Epidermal melanocyte (primary cell): ENCODE data around the gene WBP2NL.
A peak's percentile ranks its signal among the peaks of the same experiment; 100 is the strongest.

Experiments
- DNase-seq: peaks from one replicate; pipeline ENCODE4 v3.0.0; 2011; ENCODE audit warnings: low spot score; ENCODE audit not compliant: insufficient read length

WBP2NL gene

GRCh38 chr22:41976961-41977566 is 21.5 kb upstream of the WBP2NL start:
- no peak for DNase-seq

DNA sequence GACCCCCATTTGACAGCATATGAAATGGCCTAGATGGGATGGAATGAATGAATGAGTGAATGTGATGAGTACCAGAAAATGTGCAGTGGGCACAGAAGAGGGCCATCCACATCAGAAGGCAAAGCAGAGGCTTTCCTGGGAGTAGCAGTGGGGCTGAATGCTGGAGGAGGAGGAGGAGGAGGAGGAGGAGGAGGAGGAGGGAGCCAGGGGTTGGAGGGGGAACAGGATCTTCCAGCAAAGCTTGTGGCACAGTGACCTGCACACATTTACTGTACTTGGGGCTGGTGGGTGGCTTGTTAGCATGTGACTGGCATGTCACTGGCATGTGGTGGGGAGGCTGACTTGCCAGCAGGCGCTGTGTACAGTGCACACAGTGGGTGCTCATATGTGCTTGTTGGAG is 19.9 kb upstream of the WBP2NL start:
- no peak for DNase-seq

DNA sequence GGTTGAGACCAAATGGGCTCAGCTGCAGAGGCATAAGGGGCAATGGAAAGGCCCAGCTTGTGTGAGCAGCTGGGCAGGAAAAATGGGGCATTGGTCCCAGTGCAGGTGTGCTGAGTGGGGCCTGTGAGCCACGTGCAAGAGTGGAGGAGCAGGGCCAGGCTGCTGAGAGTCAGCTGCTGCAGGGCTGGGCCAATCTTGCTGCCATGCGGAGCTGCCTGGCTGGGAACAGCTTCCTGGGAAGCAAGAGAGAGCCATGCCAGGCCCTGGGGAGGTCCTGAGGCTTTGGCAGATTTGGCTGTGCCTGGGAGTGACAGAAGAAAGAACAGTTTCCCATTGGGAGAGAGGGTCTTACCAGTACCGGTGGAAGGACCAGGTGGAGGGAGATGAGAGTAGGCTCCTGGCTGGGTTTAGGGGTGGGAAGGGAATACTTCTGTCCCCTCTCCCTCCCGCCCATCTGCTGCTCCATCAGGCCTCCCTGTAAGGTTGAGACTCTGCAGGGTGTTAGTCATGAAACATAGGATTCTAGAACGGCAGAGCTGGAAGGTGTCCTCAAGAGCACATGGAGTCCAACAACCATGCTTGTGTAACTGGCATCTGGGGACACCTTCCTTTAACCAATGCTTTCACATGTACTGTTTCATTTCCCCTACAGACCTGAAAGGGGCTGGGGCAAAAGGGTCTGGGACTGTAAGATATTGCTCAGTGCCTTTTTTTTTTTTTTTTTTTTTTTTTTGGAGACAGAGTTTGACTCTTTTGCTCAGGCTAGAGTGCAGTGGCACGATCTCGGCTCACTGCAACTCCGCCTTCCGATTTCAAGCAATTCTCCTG is 19.0 kb upstream of the WBP2NL start:
- DNase-seq, result no peak

DNA sequence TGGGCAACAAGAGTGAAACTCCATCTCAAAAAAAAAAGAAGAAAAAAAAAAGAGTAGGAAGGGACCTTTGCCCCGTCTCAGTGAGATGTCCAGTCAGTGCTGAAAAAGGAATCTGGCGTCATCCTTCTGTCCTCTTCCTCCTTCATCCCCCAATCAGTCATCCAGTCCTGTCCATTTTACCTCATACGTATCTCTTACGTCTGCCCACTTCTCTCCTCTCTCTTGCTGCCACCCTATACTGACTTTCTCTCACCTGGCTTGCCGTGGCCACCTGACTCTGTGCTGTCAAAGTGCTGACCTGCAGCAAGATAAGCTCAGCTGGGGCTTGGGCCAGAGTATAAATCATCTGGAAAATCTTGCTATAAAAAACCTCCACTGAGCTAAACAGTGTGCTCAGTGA is 15.7 kb upstream of the WBP2NL start:
- DNase-seq, result no peak

- DNase-seq, result peak; percentile 98
Measured at GRCh38 chr22:41983513-41984405, 14.8 kb upstream of the WBP2NL start.

DNA sequence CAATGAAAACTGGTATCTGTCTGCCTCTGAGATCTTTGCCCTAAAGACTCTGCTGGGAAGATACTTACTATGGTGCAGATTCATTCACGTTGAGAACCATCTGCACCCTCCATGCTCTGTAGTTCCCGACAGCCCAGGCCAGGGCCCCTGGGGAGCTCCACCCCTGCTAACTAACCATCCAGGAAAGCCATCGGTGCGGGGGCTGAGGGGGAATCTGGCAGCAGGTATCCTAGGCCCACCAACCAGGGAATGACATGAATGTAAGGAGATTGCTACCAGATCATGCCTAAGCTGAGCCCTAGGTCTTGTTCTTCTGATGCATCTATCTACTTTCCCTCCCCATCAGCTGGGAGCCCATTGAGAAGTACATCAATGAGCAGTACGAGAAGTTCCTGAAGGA is 11.3 kb upstream of the WBP2NL start:
- DNase-seq, result no peak

DNA sequence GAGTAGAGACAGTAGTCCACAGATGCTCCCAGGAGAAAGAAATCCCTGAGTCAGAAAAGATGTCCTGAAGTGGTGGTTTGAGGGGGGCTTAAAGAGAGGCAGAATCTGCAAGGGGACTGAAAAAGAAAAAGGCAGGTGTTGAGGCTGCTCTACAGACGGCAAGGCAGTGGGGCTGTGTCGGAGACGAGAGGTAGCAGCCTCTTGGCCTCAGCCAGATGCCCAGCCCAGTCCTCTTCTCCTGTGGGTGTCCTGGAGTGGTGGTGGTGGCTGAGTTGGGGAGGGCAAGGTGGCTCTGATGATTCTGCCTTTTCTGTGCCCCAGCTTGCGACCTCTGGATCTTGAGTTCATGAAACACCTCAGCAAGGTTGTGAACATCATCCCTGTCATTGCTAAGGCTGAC is 9.3 kb upstream of the WBP2NL start:
- no peak for DNase-seq

GRCh38 chr22:41991111-41991510 is 7.5 kb upstream of the WBP2NL start:
- DNase-seq, result no peak

DNA sequence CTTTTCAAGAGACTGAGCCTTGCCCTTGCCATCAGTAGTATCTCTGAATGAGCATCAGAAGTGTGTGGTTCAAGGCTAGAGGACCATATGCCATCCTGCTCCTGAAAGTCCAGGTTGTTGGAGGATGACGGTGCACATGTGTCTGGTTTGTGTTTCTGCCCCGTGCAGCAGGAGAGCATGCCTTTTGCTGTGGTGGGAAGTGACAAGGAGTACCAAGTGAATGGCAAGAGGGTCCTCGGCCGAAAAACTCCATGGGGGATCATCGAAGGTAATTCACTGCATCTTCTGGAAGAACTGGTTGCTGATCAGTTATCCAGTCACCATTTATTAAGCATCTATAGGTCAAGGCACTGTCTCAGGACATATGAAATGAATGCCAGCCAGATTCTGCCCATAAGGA is 6.1 kb upstream of the WBP2NL start:
- no peak for DNase-seq

DNA sequence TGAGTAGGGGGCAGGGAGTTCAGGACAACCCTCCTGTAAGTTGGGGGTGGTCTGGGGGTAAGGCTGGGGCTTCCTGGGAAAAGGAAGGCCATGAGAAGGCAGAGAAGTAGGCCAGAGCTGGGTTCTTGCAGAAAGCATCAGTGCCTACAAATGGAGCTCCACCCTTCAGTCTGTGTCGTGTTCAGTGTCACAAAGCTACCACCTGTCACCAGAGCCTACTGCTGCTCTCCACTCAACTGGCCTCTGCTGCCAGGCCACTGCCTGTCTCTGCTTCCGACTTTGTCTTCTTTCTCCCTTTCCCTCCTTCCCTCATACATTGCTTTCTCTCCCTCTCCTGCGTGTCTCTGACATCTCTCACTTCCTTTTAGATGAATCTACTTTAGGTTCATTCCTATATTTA is 3.4 kb upstream of the WBP2NL start:
- DNase-seq, result no peak

DNA sequence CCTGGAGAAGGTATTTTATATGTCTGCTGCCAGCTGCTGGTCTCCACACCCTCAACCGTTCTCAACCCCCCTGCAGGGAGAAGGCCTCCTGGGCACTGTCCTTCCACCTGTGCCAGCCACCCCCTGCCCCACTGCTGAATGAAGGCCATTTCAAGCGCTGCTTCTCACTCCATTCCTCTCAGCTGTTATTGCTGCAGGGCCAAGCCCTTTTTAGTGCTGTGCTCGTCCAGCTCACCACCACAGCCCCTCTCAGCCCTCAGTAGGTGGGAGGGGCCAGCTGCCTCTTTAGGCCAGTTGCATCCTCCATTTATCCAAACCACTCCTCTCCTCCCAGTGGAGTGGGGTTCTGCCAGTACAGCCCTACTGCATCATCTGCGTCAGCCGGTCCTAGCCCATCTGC is 1.8 kb upstream of the WBP2NL start:
- no peak for DNase-seq

- DNase-seq, result no peak
Measured at GRCh38 chr22:42000466-42000865, 1.9 kb downstream of the WBP2NL start.

GRCh38 chr22:42001121-42001520 is 2.5 kb downstream of the WBP2NL start:
- DNase-seq, result no peak

GRCh38 chr22:42001706-42002105 is 3.1 kb downstream of the WBP2NL start:
- no peak for DNase-seq

GRCh38 chr22:42007922-42008321 is 9.3 kb downstream of the WBP2NL start:
- no peak for DNase-seq

- DNase-seq, result no peak
Measured at GRCh38 chr22:42010778-42011177, 12.2 kb downstream of the WBP2NL start.

DNA sequence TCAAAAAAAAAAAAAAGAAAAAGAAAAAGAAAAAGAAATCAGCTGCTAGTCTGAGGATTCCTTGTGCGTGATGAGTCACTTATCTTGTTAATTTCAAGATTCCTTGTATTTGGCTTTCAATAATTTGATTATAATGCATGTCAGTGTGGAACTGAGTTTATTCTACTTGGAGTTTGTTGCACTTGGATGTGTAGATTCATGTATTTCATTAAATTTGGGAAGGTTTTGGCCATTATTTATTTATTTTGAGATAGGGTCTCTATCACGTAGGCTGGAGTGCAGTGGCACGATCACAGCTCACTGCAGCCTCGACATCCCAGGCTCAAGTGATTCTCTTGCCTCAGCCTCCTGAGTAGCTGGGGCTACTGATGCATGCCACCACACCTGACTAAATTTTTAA is 14.8 kb downstream of the WBP2NL start:
- no peak for DNase-seq

GRCh38 chr22:42016111-42016510 is 17.5 kb downstream of the WBP2NL start:
- DNase-seq, result no peak

DNA sequence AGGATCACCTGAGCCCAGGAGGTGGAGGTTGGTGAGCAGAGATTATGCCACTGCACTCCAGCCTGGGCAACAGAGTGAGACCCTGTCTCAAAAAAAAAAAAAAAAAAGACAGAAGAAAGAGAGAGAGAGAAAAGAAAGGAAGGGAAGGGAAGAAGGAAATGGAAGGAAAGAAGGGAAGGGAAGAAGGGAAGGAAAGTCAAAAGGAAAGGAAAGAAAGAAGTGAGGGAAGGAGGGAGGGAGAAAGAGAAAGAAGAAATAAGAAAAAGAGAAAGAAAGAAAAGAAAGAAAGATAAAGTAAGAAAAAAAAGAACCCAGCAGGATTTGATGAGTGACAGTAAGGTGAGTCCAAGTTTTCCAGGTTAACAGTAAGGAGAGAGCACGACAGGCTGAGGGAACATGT is 19.6 kb downstream of the WBP2NL start:
- DNase-seq, result no peak

DNA sequence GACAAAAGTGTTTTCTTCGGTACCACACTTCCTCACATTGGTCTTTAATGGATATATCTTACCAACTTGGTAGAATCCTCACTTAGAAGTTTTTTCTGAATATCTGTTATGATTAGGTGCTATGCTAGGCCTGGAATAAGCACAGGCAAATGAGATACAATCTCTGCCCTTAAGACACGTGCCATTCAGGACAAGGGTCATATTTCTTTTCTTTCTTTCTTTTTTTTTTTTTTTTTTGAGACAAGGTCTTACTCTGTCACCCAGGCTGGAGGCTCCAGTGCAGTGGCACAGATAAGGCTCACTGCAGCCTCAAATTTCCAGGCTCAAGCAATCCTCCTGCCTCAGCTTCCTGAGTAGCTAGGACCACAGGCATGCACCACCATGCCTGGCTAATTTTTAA is 23.0 kb downstream of the WBP2NL start:
- no peak for DNase-seq

GRCh38 chr22:42022162-42022847 is 23.7 kb downstream of the WBP2NL start:
- DNase-seq, result no peak

DNA sequence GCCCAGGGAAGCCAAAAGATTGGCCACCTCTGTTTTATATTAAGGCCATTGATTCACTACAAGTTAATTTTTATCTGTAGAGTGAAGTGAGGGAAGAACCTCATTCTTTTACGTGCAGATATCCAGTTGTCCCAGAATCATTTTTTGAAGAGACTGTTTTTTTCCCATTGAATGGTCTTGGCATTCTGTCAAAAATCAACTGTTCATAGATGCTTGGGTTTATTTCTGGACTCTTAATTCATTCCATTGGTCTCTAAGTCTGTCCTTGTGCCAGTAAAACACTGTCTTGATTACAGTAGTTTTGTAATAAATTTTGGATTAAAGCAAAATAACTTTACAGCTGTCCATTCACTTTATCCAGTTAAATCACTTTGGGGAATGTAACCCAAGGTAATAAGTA is 26.8 kb downstream of the WBP2NL start:
- no peak for DNase-seq
